GM13977 (cell line): ENCODE measurements around the gene MRPL43.

Experiments
- DNase-seq: peaks from one replicate; pipeline ENCODE4 v3.0.0; 2012; ENCODE audit warnings: low spot score
- in situ Hi-C: fragments of 300-500 bp; cut with MboI; formaldehyde crosslinking; loops from one replicate; pipeline ENCODE4 v1.12.0; 2022; ENCODE audit warnings: low sequenced_read_pairs, low pct_unique_long_range_greater_than_20kb, mixed read lengths, inconsistent platforms; ENCODE audit not compliant: unreplicated experiment
- TF ChIP-seq, protein P1 (sequence below): IDR thresholded peaks from 2 replicates; pipeline ENCODE4 v1.5.1; 2012; ENCODE audit warnings: mild to moderate bottlenecking, control low read depth; ENCODE audit not compliant: insufficient read depth; ENCODE audit errors: extremely low read depth, missing control alignments

Gene MRPL43

GRCh38 chr10:101014230-101014884 is 27.1 kb upstream of the MRPL43 start:
- TF ChIP-seq, protein P1, sequence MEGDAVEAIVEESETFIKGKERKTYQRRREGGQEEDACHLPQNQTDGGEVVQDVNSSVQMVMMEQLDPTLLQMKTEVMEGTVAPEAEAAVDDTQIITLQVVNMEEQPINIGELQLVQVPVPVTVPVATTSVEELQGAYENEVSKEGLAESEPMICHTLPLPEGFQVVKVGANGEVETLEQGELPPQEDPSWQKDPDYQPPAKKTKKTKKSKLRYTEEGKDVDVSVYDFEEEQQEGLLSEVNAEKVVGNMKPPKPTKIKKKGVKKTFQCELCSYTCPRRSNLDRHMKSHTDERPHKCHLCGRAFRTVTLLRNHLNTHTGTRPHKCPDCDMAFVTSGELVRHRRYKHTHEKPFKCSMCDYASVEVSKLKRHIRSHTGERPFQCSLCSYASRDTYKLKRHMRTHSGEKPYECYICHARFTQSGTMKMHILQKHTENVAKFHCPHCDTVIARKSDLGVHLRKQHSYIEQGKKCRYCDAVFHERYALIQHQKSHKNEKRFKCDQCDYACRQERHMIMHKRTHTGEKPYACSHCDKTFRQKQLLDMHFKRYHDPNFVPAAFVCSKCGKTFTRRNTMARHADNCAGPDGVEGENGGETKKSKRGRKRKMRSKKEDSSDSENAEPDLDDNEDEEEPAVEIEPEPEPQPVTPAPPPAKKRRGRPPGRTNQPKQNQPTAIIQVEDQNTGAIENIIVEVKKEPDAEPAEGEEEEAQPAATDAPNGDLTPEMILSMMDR: peak; percentile 94
- in situ Hi-C loops: no loop called here
- peak; percentile 89 for DNase-seq

GRCh38 chr10:101013365-101013825 is 26.1 kb upstream of the MRPL43 start:
- no peak for DNase-seq
- TF ChIP-seq, protein P1: no peak
- in situ Hi-C loops: no loop called here

GRCh38 chr10:101012525-101013364 is 25.4 kb upstream of the MRPL43 start:
- TF ChIP-seq, protein P1: peak; percentile 86
- DNase-seq: peak; percentile 86
- in situ Hi-C loops: no loop called here

DNA sequence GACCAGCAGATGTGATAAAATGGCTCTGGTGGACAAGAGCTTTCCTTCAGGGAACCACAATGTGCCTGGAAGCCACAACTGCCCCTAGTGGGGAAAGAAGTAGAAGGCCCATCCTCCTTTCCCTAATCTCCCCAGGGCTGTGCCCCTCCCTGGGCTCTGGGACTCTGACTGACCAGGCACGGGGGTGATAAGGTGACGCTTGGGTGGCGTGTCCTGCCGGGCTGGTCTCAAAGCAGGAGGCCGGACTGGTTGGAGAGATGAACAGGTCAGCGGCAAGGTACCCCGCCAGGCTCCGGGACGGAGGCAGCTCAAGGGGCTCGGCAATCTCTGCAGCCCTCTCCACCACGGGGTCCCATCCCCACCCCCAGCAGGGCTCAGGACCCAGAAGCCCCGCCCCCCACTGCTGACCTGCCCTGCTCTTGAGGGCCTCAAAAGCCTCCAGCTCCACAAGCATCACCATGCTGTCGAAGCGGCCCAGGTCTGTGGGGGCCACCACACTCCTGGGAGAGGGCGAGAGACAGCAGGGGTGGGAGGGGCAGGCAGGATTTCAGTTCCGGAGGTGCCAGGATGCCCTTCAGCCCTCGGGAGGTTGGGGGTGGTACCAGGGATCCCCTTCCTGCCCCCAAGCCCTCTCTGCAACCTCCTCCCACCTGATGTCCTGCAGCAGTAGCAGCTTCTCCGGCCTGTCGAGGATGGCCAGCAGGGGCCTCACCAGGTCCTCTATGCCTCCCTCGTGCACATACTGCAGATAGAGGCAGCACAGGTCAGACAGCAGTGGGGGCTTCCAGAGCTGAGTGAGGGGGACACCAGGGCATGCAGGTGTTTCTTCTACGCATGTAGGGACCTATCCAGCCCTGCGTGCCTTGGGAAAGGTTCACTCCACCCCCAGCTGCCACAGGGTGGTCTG is 24.5 kb upstream of the MRPL43 start:
- in situ Hi-C loops: no loop called here
- no peak for DNase-seq
- TF ChIP-seq, protein P1: no peak

- in situ Hi-C loops: no loop called here
- TF ChIP-seq, protein P1: no peak
- no peak for DNase-seq
Observed at GRCh38 chr10:101010329-101010728, 23.0 kb upstream of the MRPL43 start.

DNA sequence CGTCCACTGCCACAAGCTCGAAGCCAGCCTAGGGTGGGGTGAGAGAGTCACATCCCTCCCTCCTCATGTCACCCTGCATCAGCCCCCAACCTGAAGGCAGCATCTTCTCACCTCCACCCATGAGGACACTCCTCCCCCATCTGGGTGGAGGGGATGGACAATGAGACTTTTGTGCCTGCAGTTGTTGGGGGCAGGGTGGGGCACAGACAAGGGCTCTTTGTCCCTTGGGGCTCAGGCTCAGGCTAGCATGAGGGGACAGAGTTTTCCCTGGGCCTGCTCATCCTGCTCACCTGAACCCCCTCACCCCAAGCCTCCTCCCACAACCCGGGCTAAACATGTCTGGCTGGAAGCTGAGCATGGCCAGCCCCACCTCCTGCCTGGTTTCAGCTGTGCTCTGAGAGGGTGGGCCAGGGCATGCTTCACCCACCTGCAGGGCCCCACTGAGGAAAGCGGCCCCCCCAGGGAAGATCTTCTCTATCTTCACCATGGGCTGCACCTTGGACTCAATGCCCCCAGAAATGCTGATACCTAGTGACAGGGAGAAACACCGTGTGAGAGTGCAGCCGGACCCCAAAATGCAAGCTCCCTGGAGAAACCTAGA is 21.6 kb upstream of the MRPL43 start:
- DNase-seq: no peak
- in situ Hi-C loops: no loop called here
- TF ChIP-seq, protein P1: no peak
